Measurements from ENCODE around the gene RPL19.

Gene RPL19

GRCh38 chr17:39173526-39174274, 26.4 kb upstream of the RPL19 start:
- no peak for DNase-seq

GRCh38 chr17:39174920-39175694, 25.0 kb upstream of the RPL19 start:
- peak; percentile 54 to 65 (median 60) for DNase-seq

- no peak for DNase-seq
Observed at GRCh38 chr17:39175695-39176093, 24.4 kb upstream of the RPL19 start.

- DNase-seq, result no peak
Observed at GRCh38 chr17:39177256-39177655, 22.8 kb upstream of the RPL19 start.

GRCh38 chr17:39178536-39178935, 21.5 kb upstream of the RPL19 start:
- DNase-seq, result no peak

GRCh38 chr17:39181303-39181702, 18.8 kb upstream of the RPL19 start:
- no peak for DNase-seq

- DNase-seq, result no peak
Observed at GRCh38 chr17:39183045-39183444, 17.0 kb upstream of the RPL19 start.

GRCh38 chr17:39183720-39184119, 16.4 kb upstream of the RPL19 start:
- no peak for DNase-seq

GRCh38 chr17:39186481-39187002, 13.5 kb upstream of the RPL19 start:
- DNase-seq, result no peak

GRCh38 chr17:39187152-39187830, 12.8 kb upstream of the RPL19 start:
- no peak for DNase-seq

GRCh38 chr17:39191750-39192510, 8.2 kb upstream of the RPL19 start:
- DNase-seq, result no peak

GRCh38 chr17:39192901-39193300, 7.2 kb upstream of the RPL19 start:
- DNase-seq, result no peak

- DNase-seq, result no peak
Observed at GRCh38 chr17:39193346-39193745, 6.7 kb upstream of the RPL19 start.

GRCh38 chr17:39194089-39194984, 5.7 kb upstream of the RPL19 start:
- DNase-seq, result no peak

- DNase-seq, result no peak
Observed at GRCh38 chr17:39194985-39195524, 5.0 kb upstream of the RPL19 start.

- no peak for DNase-seq
Observed at GRCh38 chr17:39195568-39196160, 4.4 kb upstream of the RPL19 start.

GRCh38 chr17:39196241-39196807, 3.8 kb upstream of the RPL19 start:
- no peak for DNase-seq

GRCh38 chr17:39196808-39197291, 3.2 kb upstream of the RPL19 start:
- no peak for DNase-seq

GRCh38 chr17:39197380-39198185, 2.5 kb upstream of the RPL19 start, which contains the start of gene CACNB1:
TSS of gene CACNB1 (minus strand) at chr17:39197669. CDS start at chr17:39197495, 174 bp downstream.
- peak; percentile 31 to 50 (median 43) for DNase-seq

Data from activated CD4-positive, CD25-positive, alpha-beta regulatory T cell (primary cell).